Motor neuron (in vitro differentiated cells): ENCODE measurements around the gene GLOD4. TPM values are rescaled to one million over a fixed set of nuclear protein-coding genes. Genes with fewer than 3 reads are reported as not detected.

Experiments
- ATAC-seq, 8 experiments: fragments of 200-7000 bp; cut with Tn5 transposase; replicated peaks in 6 of 8; 2 replicates each; pipeline ENCODE4 v1.8.0; 2021; ENCODE audit warnings: mild to moderate bottlenecking in 8 of 8, moderate library complexity in 8 of 8
- H3K27ac ChIP-seq, 2 donors: fragments of 250-450 bp; sonication (Bioruptor Pico); 2 replicates each; pipeline ENCODE4 v1.9.0; 2021; ENCODE audit warnings: antibody characterized with exemption in 2 of 2, mild to moderate bottlenecking in 2 of 2, moderate library complexity in 1 of 2
- H3K4me1 ChIP-seq, 2 donors: fragments of 250-450 bp; sonication (Bioruptor Pico); replicated peaks in 1 of 2; 2 replicates each; pipeline ENCODE4 v1.6.1; 2021; ENCODE audit warnings: antibody characterized with exemption in 2 of 2, mild to moderate bottlenecking in 2 of 2, moderate library complexity in 1 of 2
- H3K4me3 ChIP-seq, 5 donors: fragments of 250-450 bp; sonication (Bioruptor Pico); 2 replicates each; pipeline ENCODE4 v1.9.0; 2021; ENCODE audit warnings: antibody characterized with exemption in 5 of 5, mild to moderate bottlenecking in 5 of 5, moderate library complexity in 4 of 5
- WGBS, 10 experiments: fragments of 450-650 bp; shearing (Covaris generic); methylation state at CpG; one replicate each; pipeline ENCODE4 v1.0.0; 2022; 5-methylcytosine and 5-hydroxymethylcytosine counted together
- in situ Hi-C, 9 experiments: fragments of 400-800 bp; cut with MboI; loops; one replicate each; pipeline ENCODE4 v1.15.0; 2021; ENCODE audit warnings: low sequenced_read_pairs in 9 of 9, low pct_unique_long_range_greater_than_20kb in 2 of 9; ENCODE audit not compliant: unreplicated experiment in 9 of 9
- total RNA-seq, 8 experiments: library from RNA; unstranded; fragments of 300-600 nt; gene quantifications; 2 replicates each; pipeline versions ENCODE4 v1.2.3 to v1.2.4, GENCODE V29; 2022

The GLOD4 gene
- total RNA-seq, 8 experiments from 2014 or later: 50.8 to 90.4 (median 60.2) TPM

DNA sequence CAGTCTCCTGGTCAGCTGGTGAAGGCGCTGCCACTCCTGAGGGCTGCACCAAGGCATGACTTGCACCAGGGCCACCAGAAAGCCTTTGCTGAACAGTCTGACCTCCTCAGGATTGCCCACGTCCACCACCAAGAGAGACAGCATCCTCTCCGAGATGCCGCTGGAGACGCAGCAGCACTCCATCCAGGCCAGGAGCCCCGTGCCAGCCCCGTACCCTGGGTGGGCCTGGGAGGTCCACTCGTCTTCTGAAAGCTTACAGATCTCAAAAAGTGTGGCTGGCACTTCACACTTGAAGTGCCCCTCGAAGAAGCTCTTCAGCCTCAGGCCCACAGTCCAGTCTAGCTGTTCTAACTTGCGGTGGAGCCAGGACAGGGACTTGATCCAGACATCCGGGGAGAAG, 36.7 kb downstream of the GLOD4 start:
- in situ Hi-C loops: no loop called here
- 100% methylated on average over 1 of the region's 11 CpGs; no CpG with 5 or more reads in 8 of the 10 experiments for WGBS, 10 experiments
- Histone ChIP-seq H3K4me3 (no peak overlapping the region), H3K4me1 (peaks cover 0 to 2% of the 10 kb centered on the region in 2 donors), H3K27ac (no peak overlapping the region)
- ATAC-seq: no peak

- Histone ChIP-seq H3K4me3 (no peak overlapping the region), H3K4me1 (no peaks in the 10 kb centered on the region), H3K27ac (no peak overlapping the region)
- in situ Hi-C loops: no loop called here
- ATAC-seq: no peak
- WGBS, 10 experiments: 25 to 100% (median 88%) methylated on average over 1 to 5 of the region's 9 CpGs; no CpG with 5 or more reads in 4 of the 10 experiments
These were observed 37.1 kb downstream of the GLOD4 start for GRCh38 chr17:744937-745336.

- Histone ChIP-seq H3K4me1 (no peaks in the 10 kb centered on the region), H3K27ac (no peak overlapping the region), H3K4me3 (no peak overlapping the region)
- in situ Hi-C loops: no loop called here
- WGBS, 10 experiments: 69 to 100% (median 95%) methylated on average over 1 to 4 of the region's 4 CpGs; no CpG with 5 or more reads in 4 of the 10 experiments
- no peak for ATAC-seq
These were observed 38.9 kb downstream of the GLOD4 start for GRCh38 chr17:743139-743538.

GRCh38 chr17:742147-742793, 39.8 kb downstream of the GLOD4 start:
- H3K4me1 ChIP-seq: no peaks in the 10 kb centered on the region
- ATAC-seq: no peak
- WGBS, 10 experiments: 67 to 100% (median 80%) methylated on average over 1 to 9 of the region's 11 CpGs; no CpG with 5 or more reads in 1 of the 10 experiments
- in situ Hi-C loops: no loop called here
- H3K27ac ChIP-seq: no peak overlapping the region
- no peak overlapping the region for H3K4me3 ChIP-seq

DNA sequence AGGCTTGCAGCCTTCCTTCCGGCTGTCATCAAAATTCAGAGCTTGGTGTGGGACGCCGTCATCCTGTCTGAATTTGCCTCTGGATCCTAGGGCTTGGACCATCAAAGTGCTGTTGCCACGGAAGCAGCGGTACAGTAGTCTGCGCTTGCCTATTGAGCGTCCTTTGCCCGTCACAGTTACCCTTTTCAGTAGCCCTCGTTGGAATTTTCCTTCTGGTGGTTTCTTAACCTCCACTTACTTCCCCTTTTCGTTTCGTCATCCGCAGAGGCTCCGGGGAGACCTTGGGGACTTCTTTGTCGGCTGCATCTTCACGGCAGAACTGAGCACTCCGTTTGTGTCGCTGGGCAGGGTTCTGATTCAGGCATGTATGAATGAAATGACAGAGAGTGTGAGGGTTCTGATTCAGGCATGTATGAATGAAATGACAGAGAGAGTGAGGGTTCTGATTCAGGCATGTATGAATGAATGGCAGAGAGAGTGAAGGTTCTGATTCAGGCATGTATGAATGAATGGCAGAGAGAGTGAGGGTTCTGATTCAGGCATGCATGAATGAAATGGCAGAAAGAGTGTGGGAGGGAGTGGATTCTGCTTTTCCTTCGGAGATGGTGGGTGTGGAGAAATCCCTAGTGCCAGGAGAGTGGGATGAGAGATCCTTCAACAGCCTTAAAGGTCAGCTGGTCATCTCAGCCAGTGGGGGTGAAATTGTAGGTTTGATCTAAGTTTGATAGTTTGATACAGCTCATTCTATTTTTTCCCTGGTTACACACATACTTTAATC, 41.7 kb downstream of the GLOD4 start:
- in situ Hi-C loops: no loop called here
- Histone ChIP-seq H3K4me1 (no peaks in the 10 kb centered on the region), H3K4me3 (no peak overlapping the region), H3K27ac (no peak overlapping the region)
- ATAC-seq: peak in 2 of 8 experiments; percentile 63 to 66
- 82 to 100% (median 94%) methylated on average over 2 to 17 of the region's 18 CpGs; no CpG with 5 or more reads in 2 of the 10 experiments for WGBS, 10 experiments

GRCh38 chr17:737561-738113, 44.4 kb downstream of the GLOD4 start:
- no peak overlapping the region for H3K4me3 ChIP-seq
- H3K4me1 ChIP-seq: peaks cover 6 to 7% of the 10 kb centered on the region in 2 donors
- in situ Hi-C loops: no loop called here
- 67 to 100% (median 91%) methylated on average over 1 to 9 of the region's 13 CpGs; no CpG with 5 or more reads in 2 of the 10 experiments for WGBS, 10 experiments
- no peak overlapping the region for H3K27ac ChIP-seq
- no peak for ATAC-seq

GRCh38 chr17:733743-734142, 48.3 kb downstream of the GLOD4 start:
- Histone ChIP-seq H3K4me1 (peaks cover 6 to 7% of the 10 kb centered on the region in 2 donors), H3K4me3 (peak overlapping the region; percentile 68 to 92 (median 82)), H3K27ac (no peak overlapping the region)
- WGBS, 10 experiments: 20 to 92% (median 72%) methylated on average over 1 to 9 of the region's 10 CpGs; no CpG with 5 or more reads in 1 of the 10 experiments
- no peak for ATAC-seq
- in situ Hi-C loops: no loop called here

DNA sequence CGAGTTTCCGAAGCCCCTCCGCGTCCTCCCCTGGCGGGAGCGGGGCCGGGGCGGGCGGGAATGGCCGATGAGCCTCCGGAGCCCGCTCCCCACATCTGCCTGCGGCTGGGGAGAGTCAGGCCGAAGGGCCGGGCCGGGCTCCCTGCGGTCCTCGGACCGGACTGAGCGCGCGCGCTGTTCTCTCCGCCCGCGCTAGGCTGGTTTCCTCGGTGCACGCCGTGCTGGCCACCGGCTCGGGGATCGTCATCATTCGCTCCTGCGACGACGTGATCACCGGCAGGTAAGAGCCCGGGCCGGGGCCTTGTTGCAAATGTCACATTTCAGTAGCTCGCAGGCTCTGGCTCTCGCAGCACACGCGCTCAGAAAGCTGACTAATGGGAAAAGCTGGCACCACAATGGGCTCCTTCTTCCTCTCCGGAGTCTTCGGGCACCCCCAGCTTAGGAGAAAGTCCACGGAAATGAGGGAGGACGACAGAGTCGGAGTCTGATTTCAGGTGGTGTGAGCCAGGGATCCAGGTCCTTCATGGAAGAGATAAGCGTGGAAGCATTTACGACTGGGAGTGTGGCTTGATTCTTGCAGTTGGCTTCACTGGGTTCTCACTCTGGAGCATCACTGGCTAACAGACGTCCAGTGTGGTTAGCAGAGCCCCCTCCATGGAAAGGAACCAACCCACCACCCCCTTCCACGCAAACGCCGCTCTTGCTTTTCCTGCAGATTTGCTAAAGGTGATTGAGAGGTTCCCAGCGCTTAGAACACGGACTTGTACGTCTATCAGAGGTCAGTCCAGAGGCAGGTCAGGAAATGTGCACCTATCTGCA, 49.0 kb downstream of the GLOD4 start:
- peak; percentile 46 to 70 (median 60) for ATAC-seq
- peak overlapping the region; percentile 73 to 84 for H3K27ac ChIP-seq
- 0 to 31% (median 2%) methylated on average over 1 to 18 of the region's 57 CpGs; no CpG with 5 or more reads in 3 of the 10 experiments for WGBS, 10 experiments
- H3K4me3 ChIP-seq: peak overlapping the region; percentile 68 to 92 (median 82)
- in situ Hi-C loops: no loop called here
- peaks cover 6 to 7% of the 10 kb centered on the region in 2 donors for H3K4me1 ChIP-seq

GRCh38 chr17:732067-732901, 49.8 kb downstream of the GLOD4 start, which contains the start of gene TLCD3A:
TSS of gene TLCD3A (plus strand) at chr17:732596. CDS start at chr17:732648, 52 bp downstream.
- WGBS, 10 experiments: no CpG with 5 or more reads among the region's 126 CpGs

GRCh38 chr17:731644-732066, 50.4 kb downstream of the GLOD4 start:
- peaks cover 6 to 7% of the 10 kb centered on the region in 2 donors for H3K4me1 ChIP-seq
- WGBS, 10 experiments: 0 to 18% (median 0%) methylated on average over 3 to 5 of the region's 26 CpGs; no CpG with 5 or more reads in 7 of the 10 experiments
- ATAC-seq: no peak
- in situ Hi-C loops: no loop called here
- peak overlapping the region; percentile 68 to 92 (median 82) for H3K4me3 ChIP-seq
- H3K27ac ChIP-seq: peak overlapping the region; percentile 73 to 84

More at GRCh38 chr17:732067-732901, 49.8 kb downstream of the GLOD4 start, which contains the start of gene TLCD3A:
- in situ Hi-C loops: no loop called here
- peak; percentile 75 to 87 (median 84) for ATAC-seq
- Histone ChIP-seq H3K27ac (peak within 1 kb of the TSS; percentile 73 to 84), H3K4me3 (peak within 1 kb of the TSS; percentile 68 to 92 (median 82)), H3K4me1 (peaks cover 6 to 7% of the 10 kb centered on the region in 2 donors)

GRCh38 chr17:728911-729310, 53.2 kb downstream of the GLOD4 start:
- in situ Hi-C loops: no loop called here
- ATAC-seq: no peak
- H3K4me1 ChIP-seq: peaks cover 3 to 9% of the 10 kb centered on the region in 2 donors
- no peak overlapping the region for H3K4me3 ChIP-seq
- WGBS, 10 experiments: 78 to 100% (median 92%) methylated on average over 1 to 5 of the region's 5 CpGs
- H3K27ac ChIP-seq: no peak overlapping the region
